ENCODE results near the gene CTR9. TPM values are rescaled to one million over a fixed set of nuclear protein-coding genes. Genes with fewer than 3 reads are reported as not detected.

The CTR9 gene
- 60.1 TPM for total RNA-seq

GRCh38 chr11:10750838-10751580, at the start of gene CTR9:
Gene CTR9 (plus strand): TSS chr11:10751246. CDS start chr11:10751413, 167 bp downstream.

GRCh38 chr11:10808553-10809372, 57.7 kb downstream of the CTR9 start, which contains the start of gene EIF4G2:
Gene EIF4G2 (minus strand): TSS chr11:10808926.

Other genes with a start within 250 kb of the CTR9 start
- 59.2 TPM for gene RNF141, start 210.1 kb upstream of the CTR9 start, total RNA-seq
- 17.8 TPM for gene LYVE1, start 182.6 kb upstream of the CTR9 start, total RNA-seq
- 21.2 TPM for gene IRAG1, start 57.5 kb upstream of the CTR9 start, total RNA-seq
- gene EIF4G2, start 57.7 kb downstream of the CTR9 start, total RNA-seq = 719 TPM
- gene ZBED5, start 106.8 kb downstream of the CTR9 start, total RNA-seq = 89.7 TPM

All from camera-type eye (tissue), 1 donor.